Astrocyte of the cerebellum (primary cell): ENCODE results near the gene PARD6G.

Experiments
- DNase-seq: peaks from one replicate; pipeline ENCODE4 v3.0.0-alpha.2; 2011; ENCODE audit warnings: low read depth
- H3K4me3 ChIP-seq: 2 replicates; pipeline ENCODE4 v1.5.1; 2011; ENCODE audit warnings: mild to moderate bottlenecking, low read depth, low read length, moderate library complexity
- in situ Hi-C: cut with HindIII; loops from 2 replicates; pipeline ENCODE4 v1.10.0; 2017; ENCODE audit warnings: low sequenced_read_pairs
- TF ChIP-seq, protein P1 (sequence below): IDR thresholded peaks from 2 replicates; pipeline ENCODE4 v1.5.1; 2012; ENCODE audit warnings: low read length, low read depth, moderate library complexity, mild to moderate bottlenecking; ENCODE audit errors: missing control alignments

The PARD6G gene

DNA sequence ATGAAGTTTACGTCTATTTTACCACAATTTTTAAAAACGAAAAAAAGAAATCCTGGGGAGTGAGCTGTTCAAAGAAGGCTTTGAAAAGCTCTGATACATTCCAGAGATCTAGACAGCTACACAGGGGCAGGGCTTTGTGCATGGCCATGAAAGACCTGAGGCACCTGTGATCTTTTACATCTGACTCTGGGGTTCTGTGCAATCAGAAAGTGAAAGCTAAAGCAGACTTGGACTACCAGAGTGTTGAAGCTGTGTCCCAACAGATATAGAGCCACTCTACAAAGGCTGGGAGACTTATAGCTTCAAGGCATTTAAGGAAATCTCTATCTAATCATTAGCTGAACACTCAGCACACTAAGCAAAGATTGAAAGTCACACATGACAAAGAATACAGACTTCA, 34.1 kb downstream of the PARD6G start:
- TF ChIP-seq, protein P1, sequence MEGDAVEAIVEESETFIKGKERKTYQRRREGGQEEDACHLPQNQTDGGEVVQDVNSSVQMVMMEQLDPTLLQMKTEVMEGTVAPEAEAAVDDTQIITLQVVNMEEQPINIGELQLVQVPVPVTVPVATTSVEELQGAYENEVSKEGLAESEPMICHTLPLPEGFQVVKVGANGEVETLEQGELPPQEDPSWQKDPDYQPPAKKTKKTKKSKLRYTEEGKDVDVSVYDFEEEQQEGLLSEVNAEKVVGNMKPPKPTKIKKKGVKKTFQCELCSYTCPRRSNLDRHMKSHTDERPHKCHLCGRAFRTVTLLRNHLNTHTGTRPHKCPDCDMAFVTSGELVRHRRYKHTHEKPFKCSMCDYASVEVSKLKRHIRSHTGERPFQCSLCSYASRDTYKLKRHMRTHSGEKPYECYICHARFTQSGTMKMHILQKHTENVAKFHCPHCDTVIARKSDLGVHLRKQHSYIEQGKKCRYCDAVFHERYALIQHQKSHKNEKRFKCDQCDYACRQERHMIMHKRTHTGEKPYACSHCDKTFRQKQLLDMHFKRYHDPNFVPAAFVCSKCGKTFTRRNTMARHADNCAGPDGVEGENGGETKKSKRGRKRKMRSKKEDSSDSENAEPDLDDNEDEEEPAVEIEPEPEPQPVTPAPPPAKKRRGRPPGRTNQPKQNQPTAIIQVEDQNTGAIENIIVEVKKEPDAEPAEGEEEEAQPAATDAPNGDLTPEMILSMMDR = no peak
- DNase-seq = no peak
- no peak overlapping the region for H3K4me3 ChIP-seq
- in situ Hi-C loops = no loop called here

DNA sequence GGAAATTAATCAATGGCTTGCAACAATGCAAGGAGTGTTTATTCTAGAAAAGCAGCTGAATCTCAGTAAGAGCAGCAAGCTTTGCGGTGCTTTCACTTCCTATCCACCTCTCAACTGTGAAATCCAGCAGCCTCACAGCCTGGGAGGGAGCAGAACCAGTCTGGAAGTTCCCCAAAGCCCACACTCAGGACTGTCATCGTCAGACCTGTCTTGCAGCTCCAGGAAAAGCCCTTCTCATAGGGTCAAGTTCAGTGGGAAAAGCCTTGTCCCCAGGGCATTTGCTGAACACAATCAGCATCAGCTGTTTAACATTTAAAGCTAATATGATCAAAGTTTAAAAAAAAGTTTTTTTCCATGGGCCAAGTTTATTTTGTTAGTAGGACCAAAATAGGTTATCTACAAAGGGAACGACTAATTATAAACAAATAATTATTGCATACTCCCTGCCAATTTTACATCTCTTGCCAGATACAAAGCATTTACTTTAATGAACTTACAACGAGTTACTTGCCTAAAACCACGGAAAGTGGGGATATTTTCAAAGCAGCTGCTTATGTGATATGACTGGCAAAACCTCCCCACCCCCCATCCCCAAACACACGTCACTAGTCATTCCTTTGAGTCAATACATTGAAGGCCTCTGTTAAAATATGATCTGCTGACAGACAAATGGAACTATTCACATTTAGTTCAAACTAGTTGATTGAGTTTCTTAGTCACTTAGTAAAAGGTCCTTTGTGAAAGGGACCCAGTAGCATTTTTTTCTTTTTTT, 36.8 kb downstream of the PARD6G start:
- no peak for DNase-seq
- in situ Hi-C loops = no loop called here
- TF ChIP-seq, protein P1 = no peak
- no peak overlapping the region for H3K4me3 ChIP-seq

DNA sequence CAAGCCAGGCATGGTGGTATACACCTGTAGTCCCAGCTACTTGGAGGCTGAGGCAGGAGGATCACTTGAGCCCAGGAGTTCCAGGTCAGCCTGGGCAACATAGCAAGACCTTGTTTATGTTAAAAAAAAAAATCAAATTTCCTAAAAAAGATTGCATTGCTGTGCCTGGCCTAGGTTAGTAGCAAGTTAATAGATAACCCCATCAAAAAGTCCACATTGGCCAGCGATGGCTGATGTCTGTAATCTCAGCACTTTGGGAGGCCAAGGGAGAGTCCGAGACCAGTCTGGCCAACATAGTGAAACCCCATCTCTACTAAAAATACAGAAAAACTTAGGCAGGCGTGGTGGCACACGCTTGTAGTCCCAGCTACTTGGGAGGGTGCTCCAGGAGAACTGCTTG, 38.7 kb downstream of the PARD6G start:
- in situ Hi-C loops = no loop called here
- H3K4me3 ChIP-seq = no peak overlapping the region
- TF ChIP-seq, protein P1 = no peak
- DNase-seq = no peak

DNA sequence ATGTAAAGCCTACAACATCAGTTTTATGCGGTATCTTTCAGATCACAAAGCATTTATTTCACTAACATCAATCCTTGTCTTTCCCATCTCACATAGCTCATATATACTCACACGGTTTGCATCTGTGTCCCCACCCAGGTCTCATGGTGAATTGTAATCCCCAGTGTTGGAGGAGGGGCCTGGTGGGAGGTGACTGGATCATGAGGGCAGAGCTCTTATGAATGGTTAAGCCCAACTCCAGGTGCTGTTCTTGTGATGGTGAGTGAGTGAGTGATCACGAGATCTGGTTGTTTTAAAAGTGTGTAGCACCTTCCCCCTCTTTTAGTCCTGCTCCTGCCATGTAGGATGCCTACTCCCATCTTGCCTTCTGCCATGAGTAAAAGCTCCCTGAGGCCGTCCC, 42.0 kb downstream of the PARD6G start:
- no peak overlapping the region for H3K4me3 ChIP-seq
- no peak for DNase-seq
- TF ChIP-seq, protein P1 = no peak
- in situ Hi-C loops = no loop called here

DNA sequence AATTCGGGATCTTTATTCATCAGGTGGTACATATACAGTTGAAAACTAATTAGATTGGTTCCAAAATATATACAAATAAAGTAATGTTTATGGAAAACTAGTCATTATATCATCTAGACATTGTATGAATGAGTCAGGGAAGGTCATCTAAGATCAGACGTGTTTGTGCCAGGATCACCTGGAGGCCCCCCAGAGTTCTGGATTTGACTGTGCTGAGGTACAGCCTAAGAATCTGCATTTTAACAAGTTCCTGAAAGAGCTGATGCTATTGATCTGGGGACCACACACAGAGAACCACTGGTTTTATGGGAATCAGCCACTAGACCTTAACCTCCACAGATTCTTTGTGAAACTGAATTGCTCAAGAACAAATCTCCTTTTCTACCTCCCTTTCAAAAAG, 43.2 kb downstream of the PARD6G start:
- no peak for DNase-seq
- in situ Hi-C loops = no loop called here
- TF ChIP-seq, protein P1 = no peak
- H3K4me3 ChIP-seq = no peak overlapping the region

DNA sequence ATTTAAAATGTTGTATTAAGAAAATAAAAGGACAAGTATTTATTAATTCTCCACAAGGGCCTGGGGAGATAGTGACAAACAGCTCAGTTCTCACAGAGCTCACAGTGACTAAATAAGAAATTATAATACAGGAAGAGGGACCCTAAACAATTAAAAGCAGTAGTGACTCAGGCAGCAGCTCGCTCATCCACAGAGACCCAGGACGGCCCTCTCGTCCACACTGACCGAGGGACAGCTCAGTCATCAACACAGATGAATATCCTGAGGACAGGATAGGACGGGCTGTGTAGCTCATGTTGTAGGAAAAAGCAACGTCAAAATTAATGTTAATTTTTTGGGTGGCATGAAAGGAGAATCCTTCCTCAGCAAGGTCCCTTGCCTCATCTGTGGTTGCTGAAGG, 44.1 kb downstream of the PARD6G start:
- in situ Hi-C loops = no loop called here
- TF ChIP-seq, protein P1 = no peak
- no peak for DNase-seq

More for the DNA sequence above, 44.1 kb downstream of the PARD6G start:
- no peak overlapping the region for H3K4me3 ChIP-seq
